K562 (cell line): ENCODE data around the gene ERGIC3. TPM values are rescaled to one million over a fixed set of nuclear protein-coding genes. Genes with fewer than 3 reads are reported as not detected.

Source experiments
- ATF1 ChIP-seq, 2 experiments: fragments of 450-650 bp in 1 of 2; IDR thresholded peaks; 2 replicates each; pipeline ENCODE4 v1.6.1; 2016; ENCODE audit warnings: missing compliant biosample characterization in 1 of 2, missing genetic modification characterization in 1 of 2
- BHLHE40 ChIP-seq: IDR thresholded peaks from 2 replicates; pipeline ENCODE4 v1.6.1; 2011; ENCODE audit warnings: low read length, improper control_type of control experiment
- C11orf30 ChIP-seq: fragments of 450-650 bp; IDR thresholded peaks from 2 replicates; pipeline ENCODE4 v1.6.1; 2016; ENCODE audit warnings: low read depth, mild to moderate bottlenecking
- CBX1 ChIP-seq: sonication (generic); IDR thresholded peaks from 2 replicates; pipeline ENCODE4 v1.6.1; 2016; ENCODE audit warnings: antibody characterized with exemption, low read depth, mild to moderate bottlenecking
- CEBPG ChIP-seq, 3 experiments: fragments of 200-800 bp in 1 of 3; sonication (Bioruptor generic) in 1 of 3; sonication (generic) in 1 of 3; formaldehyde crosslinking in 1 of 3; IDR thresholded peaks in 2 of 3; conservative IDR thresholded peaks in 1 of 3; 2 replicates each; pipeline versions ENCODE4 v1.6.1 to v1.8.0; 2016 to 2022; ENCODE audit warnings: missing compliant biosample characterization in 2 of 3, missing genetic modification characterization in 2 of 3, mild to moderate bottlenecking in 1 of 3, missing genetic modification reagents in 1 of 3
- CEBPZ ChIP-seq: fragments of 150-350 bp; IDR thresholded peaks from 2 replicates; pipeline ENCODE4 v1.6.1; 2014; ENCODE audit warnings: low read depth, mild to moderate bottlenecking, low read length, borderline replicate concordance
- E2F5 ChIP-seq: sonication (generic); formaldehyde crosslinking; IDR thresholded peaks from 2 replicates; pipeline ENCODE4 v1.8.0; 2022; ENCODE audit warnings: mild to moderate bottlenecking, missing genetic modification reagents
- ELF1 ChIP-seq: fragments of 200-800 bp; sonication (Bioruptor generic); IDR thresholded peaks from 2 replicates; pipeline ENCODE4 v1.6.1; 2016; ENCODE audit warnings: missing genetic modification characterization, missing compliant biosample characterization
- ELF4 ChIP-seq: fragments of 450-650 bp; formaldehyde crosslinking; IDR thresholded peaks from 2 replicates; pipeline ENCODE4 v1.4.0; 2022; ENCODE audit warnings: missing genetic modification characterization
- FIP1L1 ChIP-seq: fragments of 200-400 bp; formaldehyde crosslinking; IDR thresholded peaks from 2 replicates; pipeline ENCODE4 v1.6.1; 2018; ENCODE audit warnings: mild to moderate bottlenecking, low read depth, low read length; ENCODE audit not compliant: poor library complexity, severe bottlenecking
- FUS ChIP-seq: fragments of 200-400 bp; formaldehyde crosslinking; optimal IDR thresholded peaks from 2 replicates; pipeline ENCODE3; 2017; ENCODE audit warnings: low read depth, low read length
- HMGXB4 ChIP-seq: sonication (generic); formaldehyde crosslinking; IDR thresholded peaks from 2 replicates; pipeline ENCODE4 v1.8.1; 2023; ENCODE audit warnings: mild to moderate bottlenecking, missing genetic modification reagents
- KHSRP ChIP-seq: fragments of 450-650 bp; IDR thresholded peaks from 2 replicates; pipeline ENCODE4 v1.6.1; 2017
- MTF1 ChIP-seq: fragments of 250-450 bp; sonication (Bioruptor Pico); IDR thresholded peaks from 2 replicates; pipeline ENCODE4 v1.9.0; 2021; ENCODE audit warnings: moderate library complexity, mild to moderate bottlenecking, inconsistent platforms, borderline replicate concordance
- RBFOX2 ChIP-seq: fragments of 200-400 bp; formaldehyde crosslinking; IDR thresholded peaks from 2 replicates; pipeline ENCODE4 v1.6.1; 2017; ENCODE audit warnings: low read depth, mild to moderate bottlenecking, low read length, moderate library complexity
- SNIP1 ChIP-seq: fragments of 450-650 bp; IDR thresholded peaks from 2 replicates; pipeline ENCODE4 v1.7.1; 2017; ENCODE audit warnings: low read depth, mild to moderate bottlenecking
- SREBF1 ChIP-seq: fragments of 150-350 bp; IDR thresholded peaks from 2 replicates; pipeline ENCODE4 v1.6.1; 2014; ENCODE audit warnings: antibody characterized with exemption, low read depth, low read length, borderline replicate concordance
- ZKSCAN1 ChIP-seq: fragments of 150-350 bp; IDR thresholded peaks from 2 replicates; pipeline ENCODE4 v1.6.1; 2016; ENCODE audit warnings: low read depth, low read length
- ZNF134 ChIP-seq: fragments of 250-450 bp; sonication (Bioruptor Pico); conservative IDR thresholded peaks from 2 replicates; pipeline ENCODE4 v1.4.0; 2020
- ZNF561 ChIP-seq: fragments of 450-650 bp; formaldehyde crosslinking; conservative IDR thresholded peaks from 2 replicates; pipeline ENCODE4 v1.4.0; 2020; ENCODE audit warnings: mild to moderate bottlenecking, moderate library complexity
- ZNF583 ChIP-seq: fragments of 250-450 bp; sonication (Bioruptor Pico); IDR thresholded peaks from 2 replicates; pipeline ENCODE4 v1.4.0; 2020
- polyA plus RNA-seq, 8 experiments: library from polyadenylated mRNA; depleted of rRNA in 4 of 8; stranded (reverse) in 5 of 8; unstranded in 3 of 8; fragments of >200 nt; fragmentation: Nextera tagmentation in 2 of 8; fragmentation: Illumina TruSeq in 1 of 8; extraction: Ambion mirVana in 2 of 8; extraction: Trizol in 1 of 8; gene quantifications; 2 replicates each; pipeline versions ENCODE4 v1.2.1 to v1.2.3, GENCODE V29; 2011 to 2014; ENCODE audit warnings: inconsistent platforms in 1 of 8, missing spikeins in 1 of 8
- total RNA-seq, 7 experiments: library from RNA; depleted of rRNA in 6 of 7; stranded (reverse); fragments of >200 nt in 6 of 7; fragmentation: Illumina TruSeq in 2 of 7; extraction: Trizol in 2 of 7; gene quantifications; 2 replicates each; pipeline versions ENCODE4 v1.2.1 to v1.2.3, GENCODE V29; 2011 to 2021; ENCODE audit warnings: low replicate concordance in 1 of 7

ERGIC3 gene
- total and polyA plus RNA-seq, 9 of the 15 experiments (the other 6 are each of a cell fraction or from before 2014, with no cell fraction given) = 121 to 278 (median 184) TPM

GRCh38 chr20:35600993-35601973 is 59.4 kb downstream of the ERGIC3 start (continued):
- TF ChIP-seq KHSRP (no peak), CEBPZ (no peak), MTF1 (CRISPR knock-in tag) (no peak), RBFOX2 (peak; percentile 72), ELF1 (tag) (no peak), ZNF583 (CRISPR knock-in tag) (no peak), SNIP1 (no peak), SREBF1 (no peak), BHLHE40 (peak; percentile 97), ZNF561 (CRISPR knock-in tag) (no peak), ATF1 (CRISPR knock-in tag; IDR thresholded peaks at IDR 0.05) (0 out of 2 replicates have a peak, but pooled peaks have one; percentile 31), ATF1 (tag; IDR thresholded peaks at IDR 0.05) (peak; percentile 85), FUS (peak; percentile 30), C11orf30 (no peak), ZKSCAN1 (no peak), CBX1 (0 out of 2 replicates have a peak, but pooled peaks have one; percentile 52), HMGXB4 (CRISPR knock-in tag) (0 out of 2 replicates have a peak, but pooled peaks have one; percentile 60), CEBPG (CRISPR knock-in tag; IDR thresholded peaks at IDR 0.05) (no peak), CEBPG (tag; conservative IDR thresholded peaks at IDR 0.05 in 1 of 2, IDR thresholded peaks at IDR 0.05 in 1 of 2) (no peak), E2F5 (peak; percentile 88; the same call in 1 of the 2 replicates), FIP1L1 (peak; percentile 26), ZNF134 (CRISPR knock-in tag) (no peak), ELF4 (no peak)
